Measurements from ENCODE around the gene PSKH1. TPM values are rescaled to one million over a fixed set of nuclear protein-coding genes. Genes with fewer than 3 reads are reported as not detected.
A peak's percentile ranks its signal among the peaks of the same experiment; 100 is the strongest.

PSKH1 gene
- total and polyA plus RNA-seq, 9 of the 15 experiments (the other 6 are each of a cell fraction or from before 2014, with no cell fraction given): 0.96 to 20.9 (median 9.4) TPM

- peak in 1 of 2 experiments; percentile 97; a peak in 2 of 4 replicates for TF ChIP-seq BCLAF1 (IDR thresholded peaks at IDR 0.05; ENCODE audit: borderline replicate concordance in 1 of 2, control insufficient read depth in 1 of 2, low read depth in 2 of 2, low read length in 1 of 2)
- TF ChIP-seq ZNF583 (CRISPR knock-in tag; IDR thresholded peaks at IDR 0.05): no peak
- peak; percentile 56; the same call in 1 of the 2 replicates for TF ChIP-seq PML (IDR thresholded peaks at IDR 0.05; ENCODE audit: low read length)
- TF ChIP-seq HBP1 (CRISPR knock-in tag; IDR thresholded peaks at IDR 0.05): peak; percentile 81; the same call in 1 of the 2 replicates
- no peak for TF ChIP-seq EZH2 (IDR thresholded peaks at IDR 0.05; ENCODE audit: borderline replicate concordance, low read depth, low read length)
- peak; percentile 99 for TF ChIP-seq FIP1L1 (IDR thresholded peaks at IDR 0.05; ENCODE audit: low read depth, low read length, poor library complexity, severe bottlenecking)
- TF ChIP-seq GABPB2 (CRISPR knock-in tag; conservative IDR thresholded peaks at IDR 0.05): no peak
- no peak for TF ChIP-seq ESRRB (CRISPR knock-in tag; IDR thresholded peaks at IDR 0.05; ENCODE audit: borderline replicate concordance)
- TF ChIP-seq SRSF9 (IDR thresholded peaks at IDR 0.05; ENCODE audit: borderline replicate concordance, low read depth, low read length): no peak
- peak; percentile 90 for TF ChIP-seq RBFOX2 (IDR thresholded peaks at IDR 0.05; ENCODE audit: low read depth, low read length)
- peak; percentile 76 to 77 for TF ChIP-seq NRF1 (conservative IDR thresholded peaks at IDR 0.05 in 1 of 2, IDR thresholded peaks at IDR 0.05 in 1 of 2)
- no peak for TF ChIP-seq BRD4 (IDR thresholded peaks at IDR 0.05)
- 0 out of 2 replicates have a peak, but pooled peaks have one; percentile 20 for TF ChIP-seq TCF15 (CRISPR knock-in tag; IDR thresholded peaks at IDR 0.05)
- TF ChIP-seq TFE3 (CRISPR knock-in tag; IDR thresholded peaks at IDR 0.05): no peak
- 0 out of 2 replicates have a peak, but pooled peaks have one; percentile 33 for TF ChIP-seq TCF3 (CRISPR knock-in tag; IDR thresholded peaks at IDR 0.05)
- TF ChIP-seq NELFE (IDR thresholded peaks at IDR 0.05; ENCODE audit: insufficient read depth, insufficient read length): no peak
- peak; percentile 69 for TF ChIP-seq NR2C1 (IDR thresholded peaks at IDR 0.05)
- TF ChIP-seq NR2C1 (tag; IDR thresholded peaks at IDR 0.05): peak; percentile 72
- TF ChIP-seq ZKSCAN3 (CRISPR knock-in tag; IDR thresholded peaks at IDR 0.05): no peak
- TF ChIP-seq HDAC6 (IDR thresholded peaks at IDR 0.05; ENCODE audit: low read depth, low read length): no peak
- TF ChIP-seq FOXP1 (CRISPR knock-in tag; IDR thresholded peaks at IDR 0.05): peak; percentile 65; the same call in 1 of the 2 replicates
- TF ChIP-seq MTA2 (IDR thresholded peaks at IDR 0.05; ENCODE audit: low read depth): no peak
These were observed 20.2 kb upstream of the PSKH1 start, which contains the start of gene EDC4 (continued) for GRCh38 chr16:67872631-67873434.
